ENCODE measurements around the gene C4orf33. TPM values are rescaled to one million over a fixed set of nuclear protein-coding genes. Genes with fewer than 3 reads are reported as not detected.

Gene C4orf33
- total RNA-seq, 2 donors from 2014 or later: 22.1 to 26.8 TPM

- Mint-ChIP-seq H3K27ac (no peak overlapping the region), H3K27me3 (ENCODE audit: low read depth) (peaks cover 16% of the 10 kb centered on the region), H3K36me3 (ENCODE audit: insufficient read depth in 2 of 2) (no peaks in the 10 kb centered on the region), H3K4me3 (no peak overlapping the region), H3K4me1 (ENCODE audit: low read depth) (no peaks in the 10 kb centered on the region), H3K9me3 (no peaks in the 10 kb centered on the region)
- DNase-seq (no peak), ATAC-seq (replicated peaks in 1 of 2) (no peak)
Observed at GRCh38 chr4:129140521-129140920, 44.6 kb downstream of the C4orf33 start.

GRCh38 chr4:129143359-129143758 is 47.4 kb downstream of the C4orf33 start:
- Mint-ChIP-seq H3K9me3 (no peaks in the 10 kb centered on the region), H3K36me3 (ENCODE audit: insufficient read depth in 2 of 2) (no peaks in the 10 kb centered on the region), H3K27me3 (ENCODE audit: low read depth) (peaks cover 16% of the 10 kb centered on the region), H3K27ac (no peak overlapping the region), H3K4me1 (ENCODE audit: low read depth) (no peaks in the 10 kb centered on the region), H3K4me3 (no peak overlapping the region)
- no peak for ATAC-seq (replicated peaks in 1 of 2)
- DNase-seq: no peak

- Mint-ChIP-seq H3K36me3 (ENCODE audit: insufficient read depth in 2 of 2) (no peaks in the 10 kb centered on the region), H3K27ac (no peak overlapping the region), H3K9me3 (no peaks in the 10 kb centered on the region), H3K4me1 (ENCODE audit: low read depth) (no peaks in the 10 kb centered on the region), H3K27me3 (ENCODE audit: low read depth) (peaks cover 16% of the 10 kb centered on the region), H3K4me3 (no peak overlapping the region)
- DNase-seq (no peak), ATAC-seq (replicated peaks in 1 of 2) (no peak)
Observed at GRCh38 chr4:129144755-129145206, 48.8 kb downstream of the C4orf33 start.

- no peak for ATAC-seq (replicated peaks in 1 of 2)
- Mint-ChIP-seq H3K4me1 (ENCODE audit: low read depth) (no peaks in the 10 kb centered on the region), H3K4me3 (no peak overlapping the region), H3K36me3 (ENCODE audit: insufficient read depth in 2 of 2) (no peaks in the 10 kb centered on the region), H3K27ac (no peak overlapping the region), H3K9me3 (no peaks in the 10 kb centered on the region), H3K27me3 (ENCODE audit: low read depth) (peaks cover 12% of the 10 kb centered on the region)
- DNase-seq: no peak
Observed at GRCh38 chr4:129145222-129145730, 49.3 kb downstream of the C4orf33 start.

GRCh38 chr4:129146639-129147038 is 50.7 kb downstream of the C4orf33 start:
- Mint-ChIP-seq H3K27ac (no peak overlapping the region), H3K4me3 (no peak overlapping the region), H3K4me1 (ENCODE audit: low read depth) (no peaks in the 10 kb centered on the region), H3K9me3 (no peaks in the 10 kb centered on the region), H3K36me3 (ENCODE audit: insufficient read depth in 2 of 2) (no peaks in the 10 kb centered on the region), H3K27me3 (ENCODE audit: low read depth) (peaks cover 11% of the 10 kb centered on the region)
- DNase-seq (no peak), ATAC-seq (replicated peaks in 1 of 2) (no peak)

GRCh38 chr4:129148892-129149291 is 52.9 kb downstream of the C4orf33 start:
- ATAC-seq (replicated peaks in 1 of 2): no peak
- H3K4me3 Mint-ChIP-seq: no peak overlapping the region
- peaks cover 11% of the 10 kb centered on the region for H3K27me3 Mint-ChIP-seq (ENCODE audit: low read depth)
- DNase-seq: no peak
- H3K9me3 Mint-ChIP-seq: no peaks in the 10 kb centered on the region
- no peaks in the 10 kb centered on the region for H3K4me1 Mint-ChIP-seq (ENCODE audit: low read depth)
- no peaks in the 10 kb centered on the region for H3K36me3 Mint-ChIP-seq (ENCODE audit: insufficient read depth in 2 of 2)
- no peak overlapping the region for H3K27ac Mint-ChIP-seq

GRCh38 chr4:129149906-129150305 is 54.0 kb downstream of the C4orf33 start:
- no peak overlapping the region for H3K27ac Mint-ChIP-seq
- no peaks in the 10 kb centered on the region for H3K36me3 Mint-ChIP-seq (ENCODE audit: insufficient read depth in 2 of 2)
- DNase-seq (no peak), ATAC-seq (replicated peaks in 1 of 2) (no peak)
- H3K9me3 Mint-ChIP-seq: no peaks in the 10 kb centered on the region
- no peaks in the 10 kb centered on the region for H3K4me1 Mint-ChIP-seq (ENCODE audit: low read depth)
- no peak overlapping the region for H3K4me3 Mint-ChIP-seq
- peaks cover 10% of the 10 kb centered on the region for H3K27me3 Mint-ChIP-seq (ENCODE audit: low read depth)

GRCh38 chr4:129152350-129152749 is 56.4 kb downstream of the C4orf33 start:
- Mint-ChIP-seq H3K36me3 (ENCODE audit: insufficient read depth in 2 of 2) (no peaks in the 10 kb centered on the region), H3K9me3 (no peaks in the 10 kb centered on the region), H3K4me3 (no peak overlapping the region), H3K27ac (no peak overlapping the region), H3K4me1 (ENCODE audit: low read depth) (no peaks in the 10 kb centered on the region), H3K27me3 (ENCODE audit: low read depth) (peaks cover 7% of the 10 kb centered on the region)
- ATAC-seq (replicated peaks in 1 of 2) (no peak), DNase-seq (no peak)

GRCh38 chr4:129153700-129154099 is 57.7 kb downstream of the C4orf33 start:
- H3K9me3 Mint-ChIP-seq: no peaks in the 10 kb centered on the region
- H3K4me3 Mint-ChIP-seq: no peak overlapping the region
- H3K27ac Mint-ChIP-seq: no peak overlapping the region
- peaks cover 7% of the 10 kb centered on the region for H3K27me3 Mint-ChIP-seq (ENCODE audit: low read depth)
- H3K4me1 Mint-ChIP-seq (ENCODE audit: low read depth): no peaks in the 10 kb centered on the region
- H3K36me3 Mint-ChIP-seq (ENCODE audit: insufficient read depth in 2 of 2): no peaks in the 10 kb centered on the region
- DNase-seq (no peak), ATAC-seq (replicated peaks in 1 of 2) (no peak)

GRCh38 chr4:129162450-129162849 is 66.5 kb downstream of the C4orf33 start:
- no peak overlapping the region for H3K27ac Mint-ChIP-seq
- DNase-seq: no peak
- H3K36me3 Mint-ChIP-seq (ENCODE audit: insufficient read depth in 2 of 2): no peaks in the 10 kb centered on the region
- peaks cover 0 to 2% of the 10 kb centered on the region in 2 donors for H3K9me3 Mint-ChIP-seq
- H3K27me3 Mint-ChIP-seq (ENCODE audit: low read depth): peaks cover 11% of the 10 kb centered on the region
- H3K4me1 Mint-ChIP-seq (ENCODE audit: low read depth): no peaks in the 10 kb centered on the region
- no peak overlapping the region for H3K4me3 Mint-ChIP-seq
- ATAC-seq (replicated peaks in 1 of 2): no peak

GRCh38 chr4:129163427-129163826 is 67.5 kb downstream of the C4orf33 start:
- H3K4me3 Mint-ChIP-seq: no peak overlapping the region
- H3K36me3 Mint-ChIP-seq (ENCODE audit: insufficient read depth in 2 of 2): no peaks in the 10 kb centered on the region
- H3K27ac Mint-ChIP-seq: no peak overlapping the region
- no peak for DNase-seq
- H3K27me3 Mint-ChIP-seq (ENCODE audit: low read depth): peaks cover 16% of the 10 kb centered on the region
- no peak for ATAC-seq (replicated peaks in 1 of 2)
- H3K4me1 Mint-ChIP-seq (ENCODE audit: low read depth): no peaks in the 10 kb centered on the region
- peaks cover 0 to 2% of the 10 kb centered on the region in 2 donors for H3K9me3 Mint-ChIP-seq

GRCh38 chr4:129164243-129164642 is 68.3 kb downstream of the C4orf33 start:
- no peaks in the 10 kb centered on the region for H3K36me3 Mint-ChIP-seq (ENCODE audit: insufficient read depth in 2 of 2)
- DNase-seq: no peak
- H3K4me1 Mint-ChIP-seq (ENCODE audit: low read depth): no peaks in the 10 kb centered on the region
- no peak overlapping the region for H3K4me3 Mint-ChIP-seq
- H3K27ac Mint-ChIP-seq: no peak overlapping the region
- peaks cover 16% of the 10 kb centered on the region for H3K27me3 Mint-ChIP-seq (ENCODE audit: low read depth)
- H3K9me3 Mint-ChIP-seq: peaks cover 0 to 2% of the 10 kb centered on the region in 2 donors
- no peak for ATAC-seq (replicated peaks in 1 of 2)

Data from activated T-cell treated with anti-CD3 and anti-CD28 coated beads, Interleukin-2, amount 50 U/mL, for 72 hours (primary cell).